ENCODE results near the gene B3GNT2.

Gene B3GNT2

DNA sequence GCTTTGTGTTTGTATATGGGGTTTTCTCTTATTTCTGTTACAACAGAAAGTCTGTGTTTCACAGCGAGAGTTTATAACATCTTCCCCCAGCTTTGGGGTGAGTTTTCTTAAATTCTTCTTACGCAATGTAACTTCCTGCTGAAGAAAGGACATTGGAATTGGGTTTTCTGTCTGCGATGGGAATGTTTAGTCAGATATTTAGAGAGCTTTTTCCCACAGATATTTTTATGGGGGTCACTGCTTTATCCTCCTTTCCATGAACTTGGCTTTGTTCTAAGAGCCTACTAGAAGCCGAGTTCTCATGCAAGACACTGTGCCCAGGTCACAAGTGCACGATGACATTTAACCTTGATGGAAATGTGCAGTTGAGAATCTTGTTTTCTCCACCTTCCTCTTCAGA lies 22.1 kb downstream of the B3GNT2 start:
- no peak overlapping the region for H3K27ac ChIP-seq
- ChIA-PET POLR2A (ENCODE audit: low non-redundant PET) (no interaction called here), CTCF (no interaction called here)
- DNase-seq (ENCODE audit: low spot score), result no peak
- TF ChIP-seq, protein P1, sequence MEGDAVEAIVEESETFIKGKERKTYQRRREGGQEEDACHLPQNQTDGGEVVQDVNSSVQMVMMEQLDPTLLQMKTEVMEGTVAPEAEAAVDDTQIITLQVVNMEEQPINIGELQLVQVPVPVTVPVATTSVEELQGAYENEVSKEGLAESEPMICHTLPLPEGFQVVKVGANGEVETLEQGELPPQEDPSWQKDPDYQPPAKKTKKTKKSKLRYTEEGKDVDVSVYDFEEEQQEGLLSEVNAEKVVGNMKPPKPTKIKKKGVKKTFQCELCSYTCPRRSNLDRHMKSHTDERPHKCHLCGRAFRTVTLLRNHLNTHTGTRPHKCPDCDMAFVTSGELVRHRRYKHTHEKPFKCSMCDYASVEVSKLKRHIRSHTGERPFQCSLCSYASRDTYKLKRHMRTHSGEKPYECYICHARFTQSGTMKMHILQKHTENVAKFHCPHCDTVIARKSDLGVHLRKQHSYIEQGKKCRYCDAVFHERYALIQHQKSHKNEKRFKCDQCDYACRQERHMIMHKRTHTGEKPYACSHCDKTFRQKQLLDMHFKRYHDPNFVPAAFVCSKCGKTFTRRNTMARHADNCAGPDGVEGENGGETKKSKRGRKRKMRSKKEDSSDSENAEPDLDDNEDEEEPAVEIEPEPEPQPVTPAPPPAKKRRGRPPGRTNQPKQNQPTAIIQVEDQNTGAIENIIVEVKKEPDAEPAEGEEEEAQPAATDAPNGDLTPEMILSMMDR (conservative IDR thresholded peaks at IDR 0.05; ENCODE audit: low read depth), result no peak

DNA sequence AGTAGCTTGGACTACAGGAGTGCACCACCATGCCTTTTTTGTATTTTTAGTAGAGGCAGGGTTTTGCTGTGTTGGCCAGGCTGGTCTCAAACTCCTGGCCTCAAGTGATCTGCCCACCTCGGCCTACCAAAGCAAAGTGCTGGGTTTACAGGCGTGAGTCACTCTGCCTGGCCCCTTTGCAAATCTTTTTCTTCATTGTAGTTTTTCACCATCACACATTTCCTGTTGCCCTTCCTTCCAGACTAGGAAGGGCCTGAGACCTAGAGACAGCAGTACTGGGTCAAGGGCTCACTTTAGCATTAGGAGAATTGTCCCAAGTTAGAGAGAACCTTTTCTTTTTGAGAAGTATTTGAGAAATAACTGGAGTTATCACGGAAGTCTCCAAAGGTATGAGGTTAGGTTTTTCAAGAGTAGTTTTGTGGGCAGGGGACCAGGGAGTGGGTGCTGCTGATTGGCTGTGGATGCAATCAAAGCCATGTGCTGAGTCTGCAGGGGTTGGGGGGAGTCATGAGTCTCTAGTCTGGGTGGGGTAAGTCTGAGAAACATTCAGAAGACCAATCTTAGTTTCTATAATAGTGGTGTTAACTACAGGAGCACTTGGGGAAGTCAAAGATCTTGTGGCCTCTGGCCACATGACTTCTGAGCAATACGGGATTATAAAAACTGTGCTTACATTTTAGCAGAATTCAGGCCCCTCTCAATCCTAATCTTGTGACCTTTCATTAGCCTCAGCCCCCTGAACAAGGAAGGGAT lies 23.7 kb downstream of the B3GNT2 start:
- no peak overlapping the region for H3K27ac ChIP-seq
- ChIA-PET CTCF (interaction anchor here (0.7 kb wide), 1 partner anchor 66 kb away, joined by 3 read pairs; no protein-coding TSS in a partner anchor), POLR2A (ENCODE audit: low non-redundant PET) (no interaction called here)
- no peak for DNase-seq (ENCODE audit: low spot score)
- TF ChIP-seq, protein P1 (conservative IDR thresholded peaks at IDR 0.05; ENCODE audit: low read depth), result no peak

DNA sequence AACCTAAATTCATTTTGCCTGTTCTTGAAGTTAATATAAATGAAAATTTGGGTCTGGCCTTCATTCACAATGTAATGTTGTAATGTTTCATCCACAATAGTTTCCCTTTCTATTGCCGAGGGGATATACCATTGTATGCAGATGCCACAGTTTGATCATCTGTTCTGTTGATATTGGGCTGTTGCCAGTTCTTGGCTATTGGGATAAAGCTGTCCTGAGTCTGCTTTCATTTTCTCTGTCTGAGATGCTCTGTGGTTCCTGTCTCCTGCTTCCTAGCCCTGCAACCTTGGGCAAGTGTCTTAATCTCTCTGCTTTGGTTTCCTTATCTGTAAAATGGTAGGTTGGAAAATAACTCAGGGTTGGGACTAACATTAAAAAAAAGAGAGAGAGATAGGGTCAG lies 25.2 kb downstream of the B3GNT2 start:
- no peak overlapping the region for H3K27ac ChIP-seq
- ChIA-PET POLR2A (ENCODE audit: low non-redundant PET) (no interaction called here), CTCF (no interaction called here)
- DNase-seq (ENCODE audit: low spot score), result no peak
- TF ChIP-seq, protein P1 (conservative IDR thresholded peaks at IDR 0.05; ENCODE audit: low read depth), result no peak

DNA sequence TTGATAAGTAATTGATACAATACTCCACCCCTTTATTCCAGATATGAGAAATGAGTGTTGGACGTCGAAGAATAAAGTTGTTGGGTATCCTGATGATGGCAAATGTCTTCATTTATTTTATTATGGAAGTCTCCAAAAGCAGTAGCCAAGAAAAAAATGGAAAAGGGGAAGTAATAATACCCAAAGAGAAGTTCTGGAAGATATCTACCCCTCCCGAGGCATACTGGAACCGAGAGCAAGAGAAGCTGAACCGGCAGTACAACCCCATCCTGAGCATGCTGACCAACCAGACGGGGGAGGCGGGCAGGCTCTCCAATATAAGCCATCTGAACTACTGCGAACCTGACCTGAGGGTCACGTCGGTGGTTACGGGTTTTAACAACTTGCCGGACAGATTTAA lies 26.3 kb downstream of the B3GNT2 start:
- ChIA-PET CTCF (no interaction called here), POLR2A (ENCODE audit: low non-redundant PET) (no interaction called here)
- no peak for DNase-seq (ENCODE audit: low spot score)
- H3K27ac ChIP-seq, result no peak overlapping the region
- TF ChIP-seq, protein P1 (conservative IDR thresholded peaks at IDR 0.05; ENCODE audit: low read depth), result no peak

DNA sequence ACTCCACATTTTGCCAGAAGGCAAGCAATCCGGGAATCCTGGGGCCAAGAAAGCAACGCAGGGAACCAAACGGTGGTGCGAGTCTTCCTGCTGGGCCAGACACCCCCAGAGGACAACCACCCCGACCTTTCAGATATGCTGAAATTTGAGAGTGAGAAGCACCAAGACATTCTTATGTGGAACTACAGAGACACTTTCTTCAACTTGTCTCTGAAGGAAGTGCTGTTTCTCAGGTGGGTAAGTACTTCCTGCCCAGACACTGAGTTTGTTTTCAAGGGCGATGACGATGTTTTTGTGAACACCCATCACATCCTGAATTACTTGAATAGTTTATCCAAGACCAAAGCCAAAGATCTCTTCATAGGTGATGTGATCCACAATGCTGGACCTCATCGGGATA lies 26.8 kb downstream of the B3GNT2 start:
- CTCF ChIA-PET, result no interaction called here
- H3K27ac ChIP-seq, result no peak overlapping the region
- TF ChIP-seq, protein P1 (conservative IDR thresholded peaks at IDR 0.05; ENCODE audit: low read depth), result no peak
- DNase-seq (ENCODE audit: low spot score), result no peak
- POLR2A ChIA-PET (ENCODE audit: low non-redundant PET), result no interaction called here

DNA sequence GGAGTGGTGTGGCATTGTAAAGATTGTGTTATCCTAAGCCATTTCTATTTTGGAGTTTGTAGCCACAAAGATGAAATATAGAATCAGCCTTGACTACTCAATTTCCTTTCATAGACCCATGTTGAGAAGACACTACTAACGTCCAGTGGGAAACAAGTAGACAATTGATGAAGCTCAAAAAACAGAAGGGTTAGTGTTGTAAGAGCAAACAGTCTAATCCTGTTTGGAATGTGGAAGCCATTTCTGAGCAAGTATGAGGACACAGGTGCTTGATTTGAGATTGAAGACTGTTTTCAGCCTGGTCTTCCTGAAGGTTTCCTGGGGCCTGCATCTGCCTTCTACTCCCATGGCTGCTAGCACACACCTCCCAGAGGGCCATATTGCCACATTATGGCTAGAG lies 29.1 kb downstream of the B3GNT2 start:
- ChIA-PET CTCF (no interaction called here), POLR2A (ENCODE audit: low non-redundant PET) (no interaction called here)
- TF ChIP-seq, protein P1 (conservative IDR thresholded peaks at IDR 0.05; ENCODE audit: low read depth), result no peak
- DNase-seq (ENCODE audit: low spot score), result no peak
- H3K27ac ChIP-seq, result no peak overlapping the region
